Stomach (tissue), 4 donors: ENCODE measurements around the gene CAMSAP1.

ENCODE experiments used
- POLR2A ChIP-seq, 4 donors: fragments of 450-650 bp; IDR thresholded peaks; one replicate each; pipeline ENCODE4 v1.6.1; 2016; ENCODE audit warnings: antibody characterized with exemption in 4 of 4, control low read depth in 2 of 4, mild to moderate bottlenecking in 1 of 4, moderate library complexity in 1 of 4
- TF ChIP-seq, protein P1 (sequence below), 7 experiments: fragments of 450-650 bp in 4 of 7; fragments of 200-600 bp in 3 of 7; sonication (generic) in 3 of 7; IDR thresholded peaks; one replicate each; pipeline ENCODE4 v1.5.1; 2016 to 2019; ENCODE audit warnings: antibody characterized with exemption in 7 of 7, control low read depth in 2 of 7, mild to moderate bottlenecking in 1 of 7

DNA sequence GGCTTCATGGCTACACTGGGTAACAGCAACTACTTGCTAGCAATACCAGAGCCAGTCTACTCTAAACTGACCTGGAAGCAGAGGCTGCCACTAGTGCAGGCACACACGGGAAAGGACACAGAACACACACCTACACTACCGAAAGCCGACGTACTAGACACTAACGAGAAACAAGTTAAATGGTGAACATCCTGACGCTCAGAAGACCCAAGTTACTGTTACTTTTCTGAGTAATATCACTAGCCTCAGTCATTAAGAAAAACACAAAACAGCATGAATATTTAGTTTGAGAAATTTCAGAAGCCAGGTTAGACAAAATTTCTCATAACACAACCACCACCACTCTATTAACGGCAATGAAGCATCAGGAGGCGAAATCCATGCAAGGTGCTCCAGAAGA lies 44.5 kb downstream of the CAMSAP1 start:
- no peak for TF ChIP-seq POLR2A (IDR thresholded peaks at IDR 0.05)
- TF ChIP-seq, protein P1, sequence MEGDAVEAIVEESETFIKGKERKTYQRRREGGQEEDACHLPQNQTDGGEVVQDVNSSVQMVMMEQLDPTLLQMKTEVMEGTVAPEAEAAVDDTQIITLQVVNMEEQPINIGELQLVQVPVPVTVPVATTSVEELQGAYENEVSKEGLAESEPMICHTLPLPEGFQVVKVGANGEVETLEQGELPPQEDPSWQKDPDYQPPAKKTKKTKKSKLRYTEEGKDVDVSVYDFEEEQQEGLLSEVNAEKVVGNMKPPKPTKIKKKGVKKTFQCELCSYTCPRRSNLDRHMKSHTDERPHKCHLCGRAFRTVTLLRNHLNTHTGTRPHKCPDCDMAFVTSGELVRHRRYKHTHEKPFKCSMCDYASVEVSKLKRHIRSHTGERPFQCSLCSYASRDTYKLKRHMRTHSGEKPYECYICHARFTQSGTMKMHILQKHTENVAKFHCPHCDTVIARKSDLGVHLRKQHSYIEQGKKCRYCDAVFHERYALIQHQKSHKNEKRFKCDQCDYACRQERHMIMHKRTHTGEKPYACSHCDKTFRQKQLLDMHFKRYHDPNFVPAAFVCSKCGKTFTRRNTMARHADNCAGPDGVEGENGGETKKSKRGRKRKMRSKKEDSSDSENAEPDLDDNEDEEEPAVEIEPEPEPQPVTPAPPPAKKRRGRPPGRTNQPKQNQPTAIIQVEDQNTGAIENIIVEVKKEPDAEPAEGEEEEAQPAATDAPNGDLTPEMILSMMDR (IDR thresholded peaks at IDR 0.05): no peak
